ENCODE measurements around the gene PNKP.

Gene PNKP

DNA sequence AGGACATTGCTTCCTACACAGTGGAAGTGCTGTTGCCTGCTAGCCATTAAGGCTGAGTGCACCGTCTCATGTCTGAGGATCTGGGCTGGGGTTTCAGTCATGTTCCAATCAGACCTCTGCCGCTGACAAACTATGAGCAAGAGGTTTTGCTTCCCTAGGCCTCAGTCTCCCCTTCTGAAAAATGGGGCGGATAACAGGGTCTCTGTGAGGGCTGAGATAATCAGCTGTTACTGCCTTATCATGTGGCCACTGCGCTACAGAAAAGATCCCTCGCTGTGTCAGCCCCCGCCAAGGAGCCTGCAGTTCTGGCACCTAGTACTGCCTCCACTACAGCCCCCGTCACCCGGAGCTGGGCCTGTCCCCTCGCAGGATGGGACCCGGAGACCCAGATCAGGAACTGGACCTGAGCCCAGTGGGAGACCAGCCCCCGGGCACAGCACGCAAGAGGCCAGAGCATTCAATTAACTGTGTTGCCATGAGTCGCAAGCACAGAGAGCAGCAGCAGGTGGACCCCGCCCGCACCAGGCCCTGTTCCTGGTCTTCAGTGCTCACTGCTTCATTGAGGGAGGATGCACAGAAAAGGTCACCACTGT is 3.0 kb upstream of the PNKP start:
- H3K9me3 ChIP-seq (replicated peaks in 1 of 2; ENCODE audit: control insufficient read depth in 2 of 2, insufficient read depth in 1 of 2, low read depth in 1 of 2, low read length in 2 of 2), result no peaks in the 10 kb centered on the region
- H3K27ac ChIP-seq (replicated peaks; ENCODE audit: low read length), result peak overlapping the region; percentile 90
- H3K4ac ChIP-seq (ENCODE audit: low read length), result peak overlapping the region; percentile 42
- no peaks in the 10 kb centered on the region for H3K27me3 ChIP-seq (ENCODE audit: control insufficient read depth in 3 of 3, insufficient read depth in 3 of 3, low read depth in 1 of 3, low read length in 3 of 3)
- H2BK12ac ChIP-seq (ENCODE audit: low read length), result peak overlapping the region; percentile 91
- DNase-seq (ENCODE audit: low spot score), result no peak
- H3K4me3 ChIP-seq (ENCODE audit: low read length in 2 of 2), result peak overlapping the region; percentile 50 to 82
- H4K91ac ChIP-seq (ENCODE audit: low read depth, low read length, poor library complexity), result peak overlapping the region; percentile 93
- peaks cover 10% of the 10 kb centered on the region for H3K79me1 ChIP-seq (ENCODE audit: low read depth, low read length)
- H2AK5ac ChIP-seq (ENCODE audit: low read depth, low read length), result peak overlapping the region; percentile 99
- no peak overlapping the region for H2AFZ ChIP-seq (ENCODE audit: low read length)
- peak overlapping the region; percentile 58 for H3K4me2 ChIP-seq (ENCODE audit: insufficient read depth, low read length, poor library complexity, severe bottlenecking)
- peaks cover 2 to 13% of the 10 kb centered on the region in 2 donors for H3K36me3 ChIP-seq (replicated peaks in 1 of 2; ENCODE audit: control insufficient read depth in 2 of 2, insufficient read depth in 2 of 2, low read length in 2 of 2)
- peak overlapping the region; percentile 96 for H3K9ac ChIP-seq (ENCODE audit: low read depth, low read length, poor library complexity)
- H2BK120ac ChIP-seq (ENCODE audit: low read depth, low read length), result no peak overlapping the region
- H3K18ac ChIP-seq (ENCODE audit: low read length), result peak overlapping the region; percentile 98
- H3K4me1 ChIP-seq (ENCODE audit: control insufficient read depth in 2 of 2, insufficient read depth in 1 of 2, low read depth in 1 of 2, low read length in 2 of 2), result peaks cover 16 to 19% of the 10 kb centered on the region in 2 donors
- peak overlapping the region; percentile 60 for H2BK15ac ChIP-seq (ENCODE audit: low read length)
- H3K23ac ChIP-seq (ENCODE audit: low read depth, low read length, poor library complexity), result peak overlapping the region; percentile 92
- H2BK5ac ChIP-seq (ENCODE audit: low read length), result peak overlapping the region; percentile 96
- peak overlapping the region; percentile 70 for H4K8ac ChIP-seq (ENCODE audit: low read depth, low read length)
- H3K14ac ChIP-seq (ENCODE audit: low read length), result peak overlapping the region; percentile 86
- WGBS, 2 donors (ENCODE audit: extremely low coverage in 2 of 2, insufficient read length in 2 of 2, insufficient replicate concordance in 1 of 2), result no CpG with 5 or more reads among the region's 15 CpGs

DNA sequence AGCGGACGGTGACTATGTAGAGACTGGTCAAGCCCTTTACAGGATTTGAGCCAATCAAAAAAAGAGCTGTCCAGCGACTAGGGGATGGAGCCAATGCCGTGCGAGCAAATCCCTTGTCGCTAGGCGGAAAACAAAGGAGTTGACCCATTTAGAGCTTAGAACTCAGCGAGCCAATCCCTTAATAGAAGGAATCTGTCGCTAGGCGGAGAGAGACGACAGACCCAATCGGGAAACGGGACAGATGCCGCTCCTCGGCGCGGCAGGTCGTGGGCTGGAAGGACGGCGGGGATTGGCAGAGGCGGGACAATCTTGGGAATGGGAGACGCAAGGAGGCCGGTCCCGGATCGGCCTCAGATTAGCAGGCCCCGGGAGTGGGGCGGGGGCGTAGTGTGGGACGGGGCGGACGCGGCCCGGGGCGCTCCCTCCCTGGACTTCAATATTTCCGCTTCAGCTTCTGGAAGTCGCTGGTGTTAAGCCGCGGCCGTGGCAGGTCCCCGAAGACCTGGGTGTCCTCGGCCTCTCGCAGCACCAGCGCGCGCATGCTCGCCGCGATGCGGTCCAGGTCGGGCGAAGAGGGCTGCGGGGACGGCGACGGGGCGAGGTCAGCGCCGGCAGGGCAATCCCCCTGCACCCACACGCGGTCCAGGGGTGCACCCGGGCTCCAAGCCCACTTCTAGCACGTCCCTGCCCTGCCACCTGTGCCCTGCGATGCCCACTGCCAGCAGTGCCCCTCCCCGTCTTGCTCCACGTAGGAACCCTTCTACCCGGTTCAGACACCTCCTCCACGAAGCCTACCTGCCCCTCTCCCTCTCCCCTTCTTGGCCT is 2.3 kb upstream of the PNKP start:
- Histone ChIP-seq H4K91ac (ENCODE audit: low read depth, low read length, poor library complexity) (peak overlapping the region; percentile 93), H3K4ac (ENCODE audit: low read length) (peak overlapping the region; percentile 42), H2BK15ac (ENCODE audit: low read length) (peak overlapping the region; percentile 60), H3K9me3 (replicated peaks in 1 of 2; ENCODE audit: control insufficient read depth in 2 of 2, insufficient read depth in 1 of 2, low read depth in 1 of 2, low read length in 2 of 2) (no peaks in the 10 kb centered on the region), H3K4me3 (ENCODE audit: low read length in 2 of 2) (peak overlapping the region; percentile 50 to 82), H3K23ac (ENCODE audit: low read depth, low read length, poor library complexity) (peak overlapping the region; percentile 92), H2AK5ac (ENCODE audit: low read depth, low read length) (peak overlapping the region; percentile 99), H2BK12ac (ENCODE audit: low read length) (peak overlapping the region; percentile 91), H2AFZ (ENCODE audit: low read length) (peak overlapping the region; percentile 82), H3K27ac (replicated peaks; ENCODE audit: low read length) (peak overlapping the region; percentile 90), H3K27me3 (ENCODE audit: control insufficient read depth in 3 of 3, insufficient read depth in 3 of 3, low read depth in 1 of 3, low read length in 3 of 3) (no peaks in the 10 kb centered on the region), H3K9ac (ENCODE audit: low read depth, low read length, poor library complexity) (peak overlapping the region; percentile 96), H2BK5ac (ENCODE audit: low read length) (peak overlapping the region; percentile 96), H3K18ac (ENCODE audit: low read length) (peak overlapping the region; percentile 98), H3K4me2 (ENCODE audit: insufficient read depth, low read length, poor library complexity, severe bottlenecking) (peak overlapping the region; percentile 75), H2BK120ac (ENCODE audit: low read depth, low read length) (no peak overlapping the region), H3K4me1 (ENCODE audit: control insufficient read depth in 2 of 2, insufficient read depth in 1 of 2, low read depth in 1 of 2, low read length in 2 of 2) (peaks cover 17 to 18% of the 10 kb centered on the region in 2 donors), H4K8ac (ENCODE audit: low read depth, low read length) (peak overlapping the region; percentile 70), H3K36me3 (replicated peaks in 1 of 2; ENCODE audit: control insufficient read depth in 2 of 2, insufficient read depth in 2 of 2, low read length in 2 of 2) (peaks cover 6 to 21% of the 10 kb centered on the region in 2 donors), H3K79me1 (ENCODE audit: low read depth, low read length) (peaks cover 5% of the 10 kb centered on the region), H3K14ac (ENCODE audit: low read length) (peak overlapping the region; percentile 86)
- peak; percentile 100 for DNase-seq (ENCODE audit: low spot score)
- no CpG with 5 or more reads among the region's 67 CpGs for WGBS, 2 donors (ENCODE audit: extremely low coverage in 2 of 2, insufficient read length in 2 of 2, insufficient replicate concordance in 1 of 2)

DNA sequence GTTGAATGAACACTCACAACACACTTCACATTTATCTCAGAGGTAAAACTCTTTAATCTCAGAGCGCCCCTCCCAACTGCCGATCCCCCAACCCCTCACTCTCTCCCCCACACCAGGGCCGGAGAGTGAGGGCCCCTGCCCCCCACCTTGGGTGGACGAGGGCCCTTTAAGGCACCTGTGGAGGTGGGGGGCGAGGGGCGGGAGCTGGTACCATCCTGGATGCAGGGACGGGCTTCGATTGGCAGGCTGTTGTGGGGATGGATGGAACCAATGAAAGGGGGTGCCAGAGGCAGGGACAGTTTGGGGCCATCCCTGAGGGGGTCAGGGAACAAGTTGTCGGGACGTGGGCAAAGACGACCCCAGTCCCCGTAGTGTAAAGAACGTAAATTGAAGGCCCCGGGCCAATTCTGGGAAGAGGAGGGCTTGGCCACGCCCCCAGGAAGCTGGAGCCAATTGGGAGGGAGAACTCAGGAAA is 1.7 kb upstream of the PNKP start:
- WGBS, 2 donors (ENCODE audit: extremely low coverage in 2 of 2, insufficient read length in 2 of 2, insufficient replicate concordance in 1 of 2), result no CpG with 5 or more reads among the region's 15 CpGs
- DNase-seq (ENCODE audit: low spot score), result no peak
- peaks cover 3% of the 10 kb centered on the region for H3K79me1 ChIP-seq (ENCODE audit: low read depth, low read length)

DNA sequence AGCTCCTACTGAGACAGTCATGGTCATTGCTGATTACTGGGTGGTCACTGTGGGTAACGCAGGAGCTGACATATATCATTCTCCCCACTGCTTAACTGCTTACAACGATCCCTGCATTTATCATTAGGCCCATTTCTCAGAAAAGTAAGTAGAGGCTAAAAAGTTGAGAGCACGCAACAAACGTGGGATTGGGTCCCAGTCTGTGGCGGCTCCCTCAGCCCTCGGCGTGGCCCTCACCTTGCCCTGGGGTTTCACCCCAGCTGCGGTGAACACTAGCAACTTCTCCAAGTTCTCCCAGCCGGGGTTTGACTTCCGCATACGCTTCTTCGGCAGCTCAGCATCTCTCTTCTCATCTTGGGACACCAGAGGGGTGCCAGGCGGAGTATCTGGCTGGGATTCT is 2.5 kb downstream of the PNKP start:
- WGBS, 2 donors (ENCODE audit: extremely low coverage in 2 of 2, insufficient read length in 2 of 2, insufficient replicate concordance in 1 of 2), result no CpG with 5 or more reads among the region's 13 CpGs
- H3K18ac ChIP-seq (ENCODE audit: low read length), result no peak overlapping the region
- peaks cover under 1% of the 10 kb centered on the region for H3K79me1 ChIP-seq (ENCODE audit: low read depth, low read length)
- no peak for DNase-seq (ENCODE audit: low spot score)
- H3K27ac ChIP-seq (replicated peaks; ENCODE audit: low read length), result no peak overlapping the region
- H3K4me2 ChIP-seq (ENCODE audit: insufficient read depth, low read length, poor library complexity, severe bottlenecking), result peak overlapping the region; percentile 19
- H3K27me3 ChIP-seq (ENCODE audit: control insufficient read depth in 3 of 3, insufficient read depth in 3 of 3, low read depth in 1 of 3, low read length in 3 of 3), result no peaks in the 10 kb centered on the region
- H3K4me3 ChIP-seq (ENCODE audit: low read length in 2 of 2), result no peak overlapping the region
- H3K14ac ChIP-seq (ENCODE audit: low read length), result no peak overlapping the region
- no peak overlapping the region for H3K9ac ChIP-seq (ENCODE audit: low read depth, low read length, poor library complexity)
- H2BK5ac ChIP-seq (ENCODE audit: low read length), result no peak overlapping the region
- H4K8ac ChIP-seq (ENCODE audit: low read depth, low read length), result no peak overlapping the region
- peaks cover 38 to 57% of the 10 kb centered on the region in 2 donors for H3K36me3 ChIP-seq (replicated peaks in 1 of 2; ENCODE audit: control insufficient read depth in 2 of 2, insufficient read depth in 2 of 2, low read length in 2 of 2)
- H3K4me1 ChIP-seq (ENCODE audit: control insufficient read depth in 2 of 2, insufficient read depth in 1 of 2, low read depth in 1 of 2, low read length in 2 of 2), result peaks cover 9 to 13% of the 10 kb centered on the region in 2 donors
- H2BK15ac ChIP-seq (ENCODE audit: low read length), result no peak overlapping the region
- no peak overlapping the region for H2AFZ ChIP-seq (ENCODE audit: low read length)
- H2BK120ac ChIP-seq (ENCODE audit: low read depth, low read length), result no peak overlapping the region
- H3K9me3 ChIP-seq (replicated peaks in 1 of 2; ENCODE audit: control insufficient read depth in 2 of 2, insufficient read depth in 1 of 2, low read depth in 1 of 2, low read length in 2 of 2), result peaks cover 0 to 2% of the 10 kb centered on the region in 2 donors
- no peak overlapping the region for H3K4ac ChIP-seq (ENCODE audit: low read length)
- no peak overlapping the region for H2AK5ac ChIP-seq (ENCODE audit: low read depth, low read length)
- H4K91ac ChIP-seq (ENCODE audit: low read depth, low read length, poor library complexity), result no peak overlapping the region
- H3K23ac ChIP-seq (ENCODE audit: low read depth, low read length, poor library complexity), result no peak overlapping the region
- no peak overlapping the region for H2BK12ac ChIP-seq (ENCODE audit: low read length)

More for the DNA sequence above, 1.7 kb upstream of the PNKP start:
- Histone ChIP-seq H4K8ac (ENCODE audit: low read depth, low read length) (no peak overlapping the region), H3K18ac (ENCODE audit: low read length) (peak overlapping the region; percentile 73), H2BK120ac (ENCODE audit: low read depth, low read length) (peak overlapping the region; percentile 26), H3K23ac (ENCODE audit: low read depth, low read length, poor library complexity) (no peak overlapping the region), H3K14ac (ENCODE audit: low read length) (no peak overlapping the region), H3K9ac (ENCODE audit: low read depth, low read length, poor library complexity) (peak overlapping the region; percentile 68), H3K4me1 (ENCODE audit: control insufficient read depth in 2 of 2, insufficient read depth in 1 of 2, low read depth in 1 of 2, low read length in 2 of 2) (peaks cover 17 to 18% of the 10 kb centered on the region in 2 donors), H4K91ac (ENCODE audit: low read depth, low read length, poor library complexity) (no peak overlapping the region), H3K36me3 (replicated peaks in 1 of 2; ENCODE audit: control insufficient read depth in 2 of 2, insufficient read depth in 2 of 2, low read length in 2 of 2) (peaks cover 11 to 27% of the 10 kb centered on the region in 2 donors), H2AK5ac (ENCODE audit: low read depth, low read length) (no peak overlapping the region), H3K27me3 (ENCODE audit: control insufficient read depth in 3 of 3, insufficient read depth in 3 of 3, low read depth in 1 of 3, low read length in 3 of 3) (no peaks in the 10 kb centered on the region), H3K4me3 (ENCODE audit: low read length in 2 of 2) (peak overlapping the region; percentile 34 to 79), H2BK12ac (ENCODE audit: low read length) (no peak overlapping the region), H3K27ac (replicated peaks; ENCODE audit: low read length) (peak overlapping the region; percentile 85), H3K9me3 (replicated peaks in 1 of 2; ENCODE audit: control insufficient read depth in 2 of 2, insufficient read depth in 1 of 2, low read depth in 1 of 2, low read length in 2 of 2) (no peaks in the 10 kb centered on the region), H2BK5ac (ENCODE audit: low read length) (no peak overlapping the region), H3K4me2 (ENCODE audit: insufficient read depth, low read length, poor library complexity, severe bottlenecking) (peak overlapping the region; percentile 75), H2AFZ (ENCODE audit: low read length) (peak overlapping the region; percentile 66), H3K4ac (ENCODE audit: low read length) (no peak overlapping the region), H2BK15ac (ENCODE audit: low read length) (no peak overlapping the region)

Measured in neuronal stem cell (in vitro differentiated cells).